Right atrium auricular region (tissue), 2 donors: ENCODE results near the gene FOXA2. TPM values are rescaled to one million over a fixed set of nuclear protein-coding genes. Genes with fewer than 3 reads are reported as not detected.

ENCODE experiments used
- DNase-seq: peaks from one replicate; pipeline ENCODE4 v3.0.0-alpha.2; 2019; ENCODE audit warnings: low spot score
- H3K27ac ChIP-seq, 2 donors: fragments of 200-600 bp; sonication (generic); 1 replicate in 1 of 2; 2 replicates in 1 of 2; pipeline ENCODE4 v1.5.1; 2016 to 2019
- H3K27me3 ChIP-seq, 2 donors: fragments of 200-600 bp; sonication (generic); one replicate each; pipeline versions ENCODE4 v1.5.1 to v1.6.0; 2017 to 2019
- H3K36me3 ChIP-seq: fragments of 200-600 bp; sonication (generic); one replicate; pipeline ENCODE4 v1.5.1; 2016
- H3K4me1 ChIP-seq, 2 donors: fragments of 200-600 bp; sonication (generic); one replicate each; pipeline versions ENCODE4 v1.5.1 to v1.6.0; 2017 to 2019
- H3K4me3 ChIP-seq, 2 donors: fragments of 200-600 bp; sonication (generic); 1 replicate in 1 of 2; 2 replicates in 1 of 2; pipeline ENCODE4 v1.5.1; 2017 to 2019; ENCODE audit warnings: mild to moderate bottlenecking in 1 of 2, moderate library complexity in 1 of 2
- H3K9me3 ChIP-seq, 2 donors: fragments of 200-600 bp; sonication (generic); one replicate each; pipeline ENCODE4 v1.5.1; 2019
- total RNA-seq, 2 donors: library from RNA; depleted of rRNA; stranded (reverse); fragments of >200 nt; gene quantifications; one replicate each; pipeline ENCODE4 v1.1.0, GENCODE V29; 2016
- TF ChIP-seq, protein P1 (sequence below), 2 donors: fragments of 200-600 bp; sonication (generic); IDR thresholded peaks; one replicate each; pipeline ENCODE4 v1.5.1; 2019; ENCODE audit warnings: antibody characterized with exemption in 2 of 2

FOXA2 gene
- total RNA-seq, 2 donors from 2014 or later = not detected

DNA sequence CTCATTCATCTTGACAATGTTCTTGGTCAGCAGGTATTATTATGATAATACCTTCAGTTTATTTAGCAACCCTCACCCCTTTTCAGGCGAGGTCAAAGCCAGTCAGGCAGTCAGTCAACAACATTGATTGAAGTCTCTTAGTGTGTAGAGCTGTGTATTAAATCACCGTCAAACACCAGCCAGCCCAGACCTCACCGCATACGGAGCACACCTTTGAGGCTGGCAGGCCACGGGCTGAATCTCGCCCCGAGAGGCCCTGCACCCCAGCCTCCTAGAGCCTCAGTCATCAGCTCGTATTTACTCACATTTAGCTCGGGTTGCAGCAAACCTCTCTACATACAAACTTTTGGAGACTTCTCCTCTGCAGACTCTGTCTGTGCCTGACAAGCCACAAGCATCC, 36.0 kb upstream of the FOXA2 start:
- Histone ChIP-seq H3K27me3 (no peaks in the 10 kb centered on the region), H3K9me3 (no peaks in the 10 kb centered on the region), H3K4me1 (no peaks in the 10 kb centered on the region), H3K4me3 (no peak overlapping the region), H3K27ac (no peak overlapping the region), H3K36me3 (no peaks in the 10 kb centered on the region)
- TF ChIP-seq, protein P1, sequence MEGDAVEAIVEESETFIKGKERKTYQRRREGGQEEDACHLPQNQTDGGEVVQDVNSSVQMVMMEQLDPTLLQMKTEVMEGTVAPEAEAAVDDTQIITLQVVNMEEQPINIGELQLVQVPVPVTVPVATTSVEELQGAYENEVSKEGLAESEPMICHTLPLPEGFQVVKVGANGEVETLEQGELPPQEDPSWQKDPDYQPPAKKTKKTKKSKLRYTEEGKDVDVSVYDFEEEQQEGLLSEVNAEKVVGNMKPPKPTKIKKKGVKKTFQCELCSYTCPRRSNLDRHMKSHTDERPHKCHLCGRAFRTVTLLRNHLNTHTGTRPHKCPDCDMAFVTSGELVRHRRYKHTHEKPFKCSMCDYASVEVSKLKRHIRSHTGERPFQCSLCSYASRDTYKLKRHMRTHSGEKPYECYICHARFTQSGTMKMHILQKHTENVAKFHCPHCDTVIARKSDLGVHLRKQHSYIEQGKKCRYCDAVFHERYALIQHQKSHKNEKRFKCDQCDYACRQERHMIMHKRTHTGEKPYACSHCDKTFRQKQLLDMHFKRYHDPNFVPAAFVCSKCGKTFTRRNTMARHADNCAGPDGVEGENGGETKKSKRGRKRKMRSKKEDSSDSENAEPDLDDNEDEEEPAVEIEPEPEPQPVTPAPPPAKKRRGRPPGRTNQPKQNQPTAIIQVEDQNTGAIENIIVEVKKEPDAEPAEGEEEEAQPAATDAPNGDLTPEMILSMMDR (IDR thresholded peaks at IDR 0.05) = no peak
- DNase-seq = no peak

DNA sequence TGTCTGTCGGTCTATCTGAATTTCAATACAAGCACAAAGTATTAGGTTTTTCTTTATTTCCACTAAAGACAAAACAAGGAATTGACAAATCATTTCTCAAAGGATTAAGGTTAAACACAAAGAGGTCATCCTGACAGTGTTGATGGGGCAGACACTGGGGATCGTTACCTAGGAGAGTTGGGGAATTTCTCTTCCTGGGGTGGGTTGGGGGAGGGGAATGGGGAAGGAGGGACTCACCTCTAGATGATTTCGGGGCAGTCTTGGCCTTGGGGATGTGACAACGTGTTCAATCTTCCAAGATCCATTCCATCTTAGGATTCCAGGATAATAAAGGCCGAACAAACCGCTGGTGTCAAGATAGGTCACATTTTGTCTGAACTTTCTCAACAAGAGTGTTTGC, 35.4 kb upstream of the FOXA2 start:
- DNase-seq = no peak
- no peaks in the 10 kb centered on the region for H3K36me3 ChIP-seq
- TF ChIP-seq, protein P1 (IDR thresholded peaks at IDR 0.05) = no peak
- H3K27ac ChIP-seq = no peak overlapping the region
- H3K4me1 ChIP-seq = no peaks in the 10 kb centered on the region
- H3K27me3 ChIP-seq = no peaks in the 10 kb centered on the region
- no peak overlapping the region for H3K4me3 ChIP-seq
- H3K9me3 ChIP-seq = no peaks in the 10 kb centered on the region

DNA sequence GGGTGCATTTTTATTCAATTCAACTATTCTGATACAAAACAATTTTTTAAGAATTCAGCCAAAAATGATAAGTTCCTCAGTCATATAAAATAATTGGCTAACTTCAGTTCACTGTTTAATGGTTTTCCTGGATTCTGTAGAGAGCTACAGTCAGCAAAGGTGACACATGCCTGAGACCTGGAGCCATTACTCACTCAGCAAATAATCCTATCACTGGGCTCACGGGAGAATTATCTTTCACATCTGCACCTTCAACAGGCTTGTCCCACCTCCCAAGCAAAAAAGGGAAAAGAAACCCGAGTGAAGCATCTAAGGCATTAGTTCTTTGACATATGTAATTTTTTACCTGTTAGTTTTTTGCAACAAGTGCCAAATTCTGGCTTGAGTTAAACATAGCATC, 34.9 kb upstream of the FOXA2 start:
- Histone ChIP-seq H3K9me3 (no peaks in the 10 kb centered on the region), H3K36me3 (no peaks in the 10 kb centered on the region), H3K4me3 (no peak overlapping the region), H3K4me1 (no peaks in the 10 kb centered on the region), H3K27me3 (no peaks in the 10 kb centered on the region), H3K27ac (no peak overlapping the region)
- DNase-seq = no peak
- TF ChIP-seq, protein P1 (IDR thresholded peaks at IDR 0.05) = no peak

DNA sequence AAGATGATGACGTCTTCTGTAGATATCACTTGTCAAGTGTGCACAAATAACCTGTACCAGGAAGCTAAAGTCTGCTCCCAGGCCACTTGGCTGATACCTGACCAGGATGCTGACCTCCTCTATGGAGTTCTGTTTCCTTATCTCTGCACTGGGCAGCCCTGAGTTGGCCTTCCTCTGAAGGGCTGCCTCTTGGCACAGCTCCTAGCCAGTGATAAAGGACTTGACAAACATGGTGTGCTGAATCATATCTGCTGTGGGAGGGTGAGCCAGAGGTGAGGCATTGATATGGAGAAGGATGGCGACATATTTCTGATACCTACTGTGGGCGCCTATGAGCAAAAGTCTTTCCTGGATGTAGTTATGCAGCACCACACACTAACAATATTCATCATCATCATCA, 32.8 kb upstream of the FOXA2 start:
- Histone ChIP-seq H3K4me1 (no peaks in the 10 kb centered on the region), H3K27ac (no peak overlapping the region), H3K4me3 (no peak overlapping the region), H3K36me3 (no peaks in the 10 kb centered on the region), H3K27me3 (no peaks in the 10 kb centered on the region), H3K9me3 (no peaks in the 10 kb centered on the region)
- DNase-seq = no peak
- TF ChIP-seq, protein P1 (IDR thresholded peaks at IDR 0.05) = no peak

DNA sequence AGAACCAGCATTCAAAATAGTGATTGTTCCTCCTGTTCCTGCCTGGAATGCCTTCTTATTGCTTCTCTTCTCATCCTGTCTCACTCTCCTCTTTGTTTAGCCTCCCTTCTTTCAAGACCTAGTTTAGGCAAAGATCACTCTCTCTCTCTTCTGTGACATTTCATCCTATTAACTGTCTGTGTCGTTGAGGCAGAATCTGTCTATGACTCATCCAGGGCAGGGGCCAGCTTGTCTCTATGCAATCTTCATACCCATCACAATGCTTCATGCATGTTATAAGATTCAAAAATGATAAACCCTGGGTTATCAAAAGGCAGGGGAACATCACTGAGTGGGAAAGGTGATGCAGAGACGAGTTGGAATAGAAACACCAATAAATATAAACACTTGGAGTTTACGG, 32.2 kb upstream of the FOXA2 start:
- DNase-seq = no peak
- Histone ChIP-seq H3K36me3 (no peaks in the 10 kb centered on the region), H3K4me1 (no peaks in the 10 kb centered on the region), H3K27me3 (no peaks in the 10 kb centered on the region), H3K27ac (no peak overlapping the region), H3K9me3 (no peaks in the 10 kb centered on the region), H3K4me3 (no peak overlapping the region)
- TF ChIP-seq, protein P1 (IDR thresholded peaks at IDR 0.05) = no peak

DNA sequence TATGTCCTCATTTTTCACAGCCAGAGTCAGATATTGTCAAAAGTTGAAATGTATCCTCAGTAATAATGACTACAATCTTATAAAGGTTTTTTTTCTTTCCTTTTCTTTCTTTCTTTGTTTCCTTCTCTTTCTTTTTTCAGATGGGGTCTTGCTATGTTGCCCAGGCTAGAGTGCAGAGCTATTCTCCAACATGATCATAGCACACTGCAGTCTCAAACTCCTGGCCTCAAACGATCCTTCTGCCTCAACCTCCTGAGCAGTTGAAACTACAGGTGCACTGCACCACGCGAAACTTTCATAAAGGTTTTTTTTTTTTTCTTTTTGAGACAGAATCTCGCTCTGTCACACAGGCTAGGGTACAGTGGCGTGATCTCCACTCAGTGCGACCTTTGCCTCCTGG, 31.1 kb upstream of the FOXA2 start:
- TF ChIP-seq, protein P1 (IDR thresholded peaks at IDR 0.05) = no peak
- no peaks in the 10 kb centered on the region for H3K27me3 ChIP-seq

More for the DNA sequence above, 31.1 kb upstream of the FOXA2 start:
- H3K4me1 ChIP-seq = no peaks in the 10 kb centered on the region
- H3K9me3 ChIP-seq = no peaks in the 10 kb centered on the region
- no peak for DNase-seq
- no peaks in the 10 kb centered on the region for H3K36me3 ChIP-seq
- no peak overlapping the region for H3K4me3 ChIP-seq
- no peak overlapping the region for H3K27ac ChIP-seq
